ENCODE results near the gene CARS1.
"Not testable (repeated sequence)": the region's sequence is repeated elsewhere in the genome, so short reads cannot be mapped to it uniquely, and the experiment has no call there.

Gene CARS1

DNA sequence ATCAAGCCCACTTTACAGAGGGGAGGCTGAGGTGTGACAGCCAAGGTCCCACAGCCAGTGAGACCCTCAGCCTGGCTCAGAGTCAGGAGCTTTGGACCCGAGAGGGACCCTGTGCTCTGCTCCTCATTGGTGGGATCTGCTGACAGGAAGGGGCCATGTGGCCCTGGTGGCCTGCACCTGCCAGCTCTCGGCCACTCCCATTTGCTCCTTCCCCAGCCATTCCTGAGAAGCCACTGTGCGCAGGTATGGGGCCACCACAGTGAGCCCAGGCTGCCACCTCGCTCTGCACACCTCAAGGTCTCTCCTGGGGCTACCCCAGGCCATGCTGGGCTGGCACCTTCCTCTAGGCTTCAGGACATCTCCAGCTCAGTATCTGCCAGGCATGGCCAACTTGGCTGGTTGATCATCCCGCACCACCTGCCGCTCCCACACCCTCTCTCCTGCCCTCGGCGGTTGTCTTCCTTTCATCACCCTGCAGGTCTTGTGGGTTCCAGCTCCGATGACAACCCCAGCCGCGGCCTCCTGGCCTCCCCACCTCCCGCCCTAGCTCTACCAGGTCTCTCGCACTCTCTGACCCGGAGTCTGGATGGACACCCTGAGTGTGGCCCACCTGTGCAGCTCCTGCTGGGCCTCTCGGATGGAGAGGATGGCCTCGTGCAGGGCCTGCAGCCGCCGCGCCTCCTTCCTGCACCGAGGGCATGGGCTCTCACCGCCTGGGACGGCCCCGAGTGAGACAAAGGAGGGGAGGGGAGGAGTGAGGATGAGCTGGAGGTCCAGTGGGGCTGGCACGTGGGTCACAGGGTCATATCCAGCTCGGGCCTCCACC is 32.2 kb upstream of the CARS1 start:
- no peak for DNase-seq

- no peak for DNase-seq
Measured at GRCh38 chr11:3088806-3089205, 31.6 kb upstream of the CARS1 start.

DNA sequence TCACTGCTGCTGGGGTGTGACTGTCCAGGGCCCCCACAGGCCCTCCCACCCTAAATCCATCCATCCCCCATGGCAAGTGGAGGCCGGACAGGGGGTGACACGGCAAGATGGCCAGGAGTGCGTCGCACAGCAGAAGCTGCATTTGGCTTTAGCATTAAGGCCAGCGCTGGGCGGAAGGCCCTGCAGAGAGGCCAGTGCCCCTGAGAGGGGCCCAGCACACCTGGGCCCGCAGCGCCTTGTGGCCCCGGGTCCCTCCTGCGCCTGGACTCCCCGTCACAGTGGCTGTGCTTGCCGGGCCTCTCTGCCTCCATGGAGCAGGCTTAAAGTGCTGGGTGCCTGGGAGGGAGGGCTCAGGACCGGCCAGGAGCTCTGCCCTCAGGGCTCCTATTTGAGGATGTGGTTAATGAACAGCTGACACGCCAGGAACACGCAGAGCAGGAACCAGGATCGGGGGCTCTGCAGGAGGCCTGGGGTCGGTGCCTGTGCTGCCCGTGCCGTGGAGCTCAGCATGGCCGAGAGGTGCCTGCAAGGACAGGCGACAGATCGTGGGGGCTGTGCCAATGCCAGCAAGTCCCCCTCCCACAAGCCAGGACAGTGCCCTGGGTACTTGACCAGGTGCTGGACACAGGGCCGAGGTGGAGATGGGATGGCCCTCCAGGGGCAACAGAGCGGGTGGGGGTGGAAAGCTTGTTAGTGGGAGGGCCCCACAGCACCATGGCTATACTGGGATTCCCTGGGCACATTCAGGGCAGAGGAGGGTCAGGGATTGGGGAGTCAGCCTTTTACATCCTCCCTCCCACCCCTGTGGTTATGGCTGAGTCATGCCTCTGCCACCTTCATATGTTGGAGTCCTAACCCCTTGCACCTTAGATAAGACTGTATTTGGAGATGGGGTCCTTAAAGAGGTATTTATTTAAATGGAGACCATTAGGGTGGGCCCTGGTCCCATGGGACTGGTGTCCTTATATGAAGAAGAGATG is 30.9 kb upstream of the CARS1 start:
- DNase-seq, result no peak

GRCh38 chr11:3087373-3087772 is 30.1 kb upstream of the CARS1 start:
- DNase-seq, result no peak

DNA sequence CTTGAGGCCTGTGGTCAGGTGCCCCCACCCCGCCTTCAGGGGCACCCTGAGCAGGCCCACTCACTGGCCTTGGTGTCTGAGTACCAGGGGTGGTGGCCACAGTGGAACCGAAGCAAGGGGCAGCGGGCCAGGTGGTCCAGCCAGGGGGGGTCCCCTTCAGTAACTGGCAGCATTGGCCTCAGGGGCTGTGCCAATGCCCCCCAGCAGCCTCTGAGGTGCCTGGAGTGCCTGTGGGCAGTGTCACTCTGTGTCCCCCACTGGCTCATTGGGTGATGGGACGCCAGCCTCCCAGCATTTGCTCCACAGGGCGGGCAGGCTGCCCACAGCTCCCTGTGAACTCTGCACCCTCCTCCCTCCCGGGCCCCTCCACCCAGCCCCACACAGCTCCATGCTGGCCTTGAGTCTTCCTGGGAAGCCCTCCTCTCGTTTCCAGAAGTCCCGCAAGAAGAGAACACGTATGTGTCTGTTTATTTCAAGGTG is 29.5 kb upstream of the CARS1 start:
- DNase-seq, result no peak

- no peak for DNase-seq
Measured at GRCh38 chr11:3086114-3086513, 28.9 kb upstream of the CARS1 start.

DNA sequence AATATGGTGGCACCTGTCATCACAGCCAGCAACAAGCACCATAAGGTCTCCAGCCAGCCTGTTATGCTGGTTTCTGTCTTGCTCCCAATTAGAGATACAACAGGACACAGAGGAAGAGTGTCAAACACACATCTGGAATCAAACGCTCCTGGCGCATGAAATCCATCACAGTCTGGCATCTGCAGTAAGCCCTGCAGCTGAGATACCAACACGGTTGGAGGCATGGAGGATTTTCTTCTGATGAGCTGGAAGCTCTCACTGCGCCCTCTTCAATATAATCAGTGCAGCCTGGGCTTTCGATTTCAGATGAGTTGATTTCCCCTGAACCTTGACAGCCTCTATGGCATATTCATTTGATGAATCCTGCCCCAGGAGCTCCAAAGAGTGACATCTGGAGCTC is 27.8 kb upstream of the CARS1 start:
- no peak for DNase-seq

DNA sequence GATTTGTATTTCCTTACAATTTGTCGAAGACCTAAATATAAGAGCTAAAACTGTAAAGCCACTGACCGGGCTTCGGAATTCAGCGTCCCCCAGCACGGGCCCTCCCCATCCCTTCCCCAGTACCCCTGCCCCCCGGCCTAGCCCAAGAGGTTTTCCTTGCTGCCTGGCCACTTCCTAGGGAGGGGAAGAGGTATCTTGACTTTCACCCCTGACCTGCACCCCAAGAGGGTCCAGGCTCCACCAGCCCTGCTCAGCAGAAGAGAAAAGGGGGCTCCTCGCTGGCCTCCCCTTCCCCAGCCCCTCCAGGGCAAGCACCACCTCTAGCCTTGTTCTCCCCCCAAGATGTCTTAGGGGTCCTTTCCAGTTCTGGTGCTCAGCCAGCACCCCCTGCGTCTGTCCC is 26.1 kb upstream of the CARS1 start:
- no peak for DNase-seq

DNA sequence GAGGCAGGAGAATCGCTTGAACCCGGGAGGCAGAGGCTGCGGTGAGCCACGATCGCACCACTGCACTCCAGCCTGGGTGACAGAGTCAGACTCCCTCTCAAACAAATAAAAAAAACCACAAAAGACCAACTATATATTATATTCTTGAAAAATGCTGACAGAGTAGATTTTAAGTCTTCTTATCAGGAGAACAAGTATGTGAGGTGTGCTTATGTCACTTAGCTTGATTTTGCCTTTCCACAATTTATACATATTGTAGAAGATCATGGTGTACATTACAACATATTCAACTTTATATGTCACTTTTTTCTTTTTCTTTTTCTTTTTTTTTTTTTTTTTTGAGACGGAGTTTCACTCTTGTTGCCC is 24.1 kb upstream of the CARS1 start:
- DNase-seq, result no peak

- no peak for DNase-seq
Measured at GRCh38 chr11:3080733-3081385, 23.6 kb upstream of the CARS1 start.

DNA sequence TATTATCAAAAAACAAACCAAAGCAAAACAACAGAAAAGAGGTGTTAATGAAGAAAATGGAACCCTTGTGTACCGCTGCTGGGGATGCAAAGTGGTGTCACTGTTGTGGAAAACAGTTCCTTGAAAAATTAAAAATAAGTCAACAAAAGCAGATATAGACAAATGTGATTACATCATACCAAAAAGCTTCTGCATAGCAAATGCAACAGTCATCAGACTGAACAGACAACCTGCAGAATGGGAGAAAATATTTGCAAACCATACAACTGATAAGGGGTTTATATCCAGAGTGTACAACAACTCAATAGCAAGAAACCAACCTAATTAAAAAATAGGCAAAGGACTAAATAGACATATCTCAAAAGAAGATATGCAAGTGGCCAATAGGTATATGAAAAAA is 22.9 kb upstream of the CARS1 start:
- no peak for DNase-seq

- no peak for DNase-seq
Measured at GRCh38 chr11:3077846-3078440, 20.7 kb upstream of the CARS1 start.

DNA sequence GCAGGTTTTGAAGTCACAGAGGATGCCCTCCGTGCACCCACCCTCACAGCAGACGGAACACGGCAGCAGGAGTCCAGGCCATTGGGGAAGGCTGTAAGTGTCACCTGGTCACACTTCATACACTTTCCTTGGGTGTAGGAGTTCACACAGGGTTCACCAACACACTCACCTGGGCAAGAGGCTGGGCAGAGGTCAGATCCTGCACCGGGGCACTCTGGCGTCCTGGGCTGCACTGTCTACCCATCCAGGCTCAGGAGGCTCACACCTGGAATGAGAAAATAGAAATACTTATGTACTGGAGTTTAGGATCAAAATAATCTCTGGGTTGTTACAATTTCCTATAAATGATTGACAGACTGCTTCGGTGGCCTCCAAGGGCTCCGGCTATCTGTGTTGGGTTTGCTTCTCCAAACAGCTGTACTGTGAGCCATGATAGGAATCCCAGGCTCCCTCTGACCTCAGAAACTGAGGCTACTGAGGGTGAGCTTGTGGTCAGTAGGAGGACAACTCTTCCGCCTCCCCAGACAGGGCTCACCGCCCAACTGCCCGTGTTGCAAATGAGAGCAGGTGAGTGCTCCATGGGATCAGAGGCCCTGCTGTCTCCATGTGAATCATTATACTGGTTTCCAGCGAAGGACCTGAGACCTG is 20.1 kb upstream of the CARS1 start:
- no peak for DNase-seq

GRCh38 chr11:3074912-3075589 is 17.8 kb upstream of the CARS1 start:
- no peak for DNase-seq

GRCh38 chr11:3073029-3073435 is 15.8 kb upstream of the CARS1 start:
- no peak for DNase-seq

- no peak for DNase-seq
Measured at GRCh38 chr11:3069425-3069824, 12.2 kb upstream of the CARS1 start.

GRCh38 chr11:3066308-3066707 is 9.1 kb upstream of the CARS1 start:
- not testable (repeated sequence) for DNase-seq

DNA sequence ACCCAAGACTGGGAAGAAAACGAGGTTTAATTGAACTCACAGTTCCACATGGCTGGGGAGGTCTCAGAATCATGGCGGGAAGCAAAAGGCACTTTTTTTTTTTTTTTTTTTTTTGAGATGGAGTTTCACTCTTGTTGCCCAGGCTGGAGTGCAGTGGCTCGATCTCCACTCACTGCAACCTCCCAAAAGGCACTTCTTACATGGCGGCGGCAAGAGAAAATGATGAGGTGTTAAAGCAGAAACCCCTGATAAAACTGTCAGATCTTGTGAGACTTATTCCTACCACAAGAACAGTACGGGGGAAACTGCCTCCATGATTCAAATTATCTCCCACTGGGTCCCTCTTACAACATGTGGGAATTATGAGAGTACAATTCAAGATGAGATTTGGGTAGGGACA is 7.5 kb upstream of the CARS1 start:
- DNase-seq, result not testable (repeated sequence)

DNA sequence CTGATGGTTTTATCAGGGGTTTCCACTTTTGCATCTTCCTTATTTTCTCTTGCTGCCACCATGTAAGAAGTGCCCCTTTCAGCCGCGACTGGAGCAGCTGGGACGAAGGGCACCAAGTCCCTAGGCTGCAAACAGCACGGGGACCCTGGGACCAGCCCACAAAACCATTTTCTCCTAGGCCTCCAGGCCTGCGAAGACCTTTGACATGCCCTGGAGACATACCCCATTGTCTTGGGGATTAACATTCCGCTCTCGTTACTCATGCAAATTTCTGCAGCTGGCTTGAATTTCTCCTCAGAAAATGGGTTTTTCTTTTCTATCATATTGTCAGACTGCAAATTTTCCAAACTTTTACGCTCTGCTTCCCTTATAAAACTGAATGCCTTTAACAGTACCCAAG is 6.7 kb upstream of the CARS1 start:
- DNase-seq, result not testable (repeated sequence)

DNA sequence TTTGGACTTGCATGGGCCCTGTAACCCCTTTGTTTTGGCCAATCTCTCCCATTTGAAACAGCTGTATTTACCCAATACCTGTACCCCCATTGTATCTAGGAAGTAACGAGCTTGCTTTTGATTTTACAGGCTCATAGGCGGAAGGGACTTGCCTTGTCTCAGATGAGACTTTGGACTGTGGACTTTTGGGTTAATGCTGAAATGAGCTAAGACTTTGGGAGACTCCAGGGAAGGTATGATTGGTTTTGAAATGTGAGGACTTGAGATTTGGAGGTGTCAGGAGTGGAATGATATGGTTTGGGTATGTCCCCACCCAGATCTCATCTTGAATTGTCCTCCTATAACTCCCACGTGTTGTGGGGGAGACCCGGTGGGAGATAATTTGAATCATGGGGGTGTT is 6.2 kb upstream of the CARS1 start:
- not testable (repeated sequence) for DNase-seq

DNA sequence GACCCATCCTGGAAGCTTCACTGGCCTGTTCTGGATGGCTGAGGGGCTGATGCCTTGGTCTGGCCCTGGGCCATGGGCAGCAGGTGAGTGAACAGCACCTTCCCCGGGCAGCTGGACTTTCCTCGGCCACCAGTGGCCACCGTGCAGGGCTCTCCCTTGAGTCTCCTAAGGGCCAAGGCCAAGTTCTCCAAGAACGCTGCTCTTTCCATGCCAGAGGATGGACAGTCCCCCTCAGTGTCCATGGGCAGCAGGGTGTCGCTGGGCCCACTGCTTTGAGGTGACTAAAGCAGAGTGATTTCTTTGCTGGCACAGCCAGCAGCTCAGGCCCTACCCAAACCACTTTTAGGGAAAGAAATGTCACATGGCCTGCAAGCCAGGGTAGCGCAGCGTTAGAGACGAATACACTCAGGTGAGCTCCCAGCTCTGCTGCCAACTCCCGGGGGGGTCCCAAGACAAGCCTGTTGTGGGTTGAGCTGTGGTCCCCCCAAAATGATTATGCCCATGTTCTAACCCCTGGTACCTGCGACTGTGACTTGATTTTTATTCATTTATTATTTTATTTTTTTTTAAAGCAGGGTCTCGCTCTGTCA is 3.3 kb upstream of the CARS1 start:
- no peak for DNase-seq
